Fibroblast of upper back skin (primary cell): ENCODE results near the gene MTOR.

Source experiments
- DNase-seq: peaks from one replicate; pipeline ENCODE4 v3.0.0-alpha.2; 2013

Gene MTOR

DNA sequence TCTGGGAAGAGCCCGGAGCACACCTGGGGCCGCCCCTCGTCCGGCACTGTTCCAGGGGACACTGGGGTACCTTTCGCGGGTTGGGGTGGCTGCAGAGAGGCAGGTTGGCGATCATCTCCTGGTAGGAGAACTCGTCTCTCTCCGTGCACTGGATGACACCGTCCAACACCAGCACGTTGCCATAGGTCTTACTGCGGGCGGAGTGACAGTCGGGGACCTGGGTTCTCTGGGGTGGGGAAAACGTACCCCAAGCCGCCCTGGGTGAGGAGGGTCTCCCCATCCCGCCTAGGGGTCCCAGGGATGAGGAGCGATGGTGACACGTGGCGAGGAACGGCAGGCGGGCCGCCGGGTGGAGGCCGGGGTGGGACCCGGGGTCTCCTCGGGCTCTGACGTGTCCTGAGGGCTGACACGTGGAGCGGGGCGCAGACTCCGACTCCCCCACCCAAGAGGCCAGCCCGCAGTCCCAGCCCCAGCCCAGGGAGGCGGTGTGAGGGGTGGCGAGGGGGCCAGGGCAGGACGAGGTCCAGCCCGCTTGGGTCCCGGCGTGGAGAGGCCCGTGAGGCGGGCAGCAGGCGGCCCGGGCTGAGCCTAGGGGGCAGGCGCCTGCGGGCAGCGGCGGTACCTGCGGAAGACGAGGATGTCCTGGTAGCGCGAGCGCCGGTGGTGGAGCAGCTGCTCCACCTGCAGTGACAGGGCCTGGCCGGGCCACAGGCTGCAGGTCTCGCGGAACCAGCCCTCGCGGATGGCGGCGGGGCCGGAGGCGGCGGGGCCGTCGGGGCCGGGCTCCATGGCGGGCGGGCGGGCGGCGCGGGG, 203.0 kb downstream of the MTOR start:
- DNase-seq, result no peak

DNA sequence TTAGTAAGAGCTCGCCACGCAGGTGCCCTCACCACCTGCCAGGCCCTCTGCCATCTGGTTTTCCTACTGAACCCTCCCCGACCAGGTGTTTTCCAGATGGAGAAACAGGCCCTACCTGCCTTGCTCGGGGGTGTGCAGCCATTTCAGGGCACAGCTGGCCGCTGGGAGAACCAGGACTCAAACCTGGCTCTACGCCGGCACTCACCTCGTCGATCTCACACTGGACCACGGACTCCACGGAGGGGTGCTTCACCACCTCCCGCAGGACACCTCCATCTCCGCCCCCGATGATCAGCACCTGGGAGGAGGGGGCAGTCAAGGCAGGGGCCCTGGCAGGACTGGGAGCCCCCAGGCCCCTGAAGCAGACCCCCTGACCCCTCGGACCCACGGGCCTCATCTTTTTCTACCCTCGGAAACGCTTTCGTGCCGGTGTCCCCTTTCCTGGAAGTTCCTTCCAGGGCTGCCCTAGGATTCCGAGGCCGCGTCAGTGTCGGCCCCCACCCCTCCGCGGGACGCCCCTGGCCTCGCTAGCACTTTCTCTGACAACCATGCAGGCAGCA, 203.7 kb downstream of the MTOR start:
- no peak for DNase-seq

DNA sequence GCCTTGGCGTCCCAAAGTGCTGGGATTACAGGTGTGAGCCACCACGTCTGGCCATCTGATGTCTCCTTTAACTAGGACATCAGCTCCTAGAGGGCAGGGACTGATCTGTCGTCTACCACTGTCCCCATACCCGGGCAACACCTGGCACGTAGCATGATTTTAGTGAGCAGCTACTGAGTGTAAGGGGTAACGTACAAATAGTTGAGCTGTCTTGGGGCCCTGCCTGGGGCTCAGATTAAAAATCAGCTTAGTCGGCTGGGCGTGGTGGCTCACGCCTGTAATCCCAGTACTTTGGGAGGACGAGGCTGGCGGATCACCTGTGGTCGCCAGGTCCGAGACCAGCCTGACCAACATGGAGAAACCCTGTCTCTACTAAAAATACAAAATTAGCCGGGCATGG, 204.3 kb downstream of the MTOR start:
- no peak for DNase-seq

DNA sequence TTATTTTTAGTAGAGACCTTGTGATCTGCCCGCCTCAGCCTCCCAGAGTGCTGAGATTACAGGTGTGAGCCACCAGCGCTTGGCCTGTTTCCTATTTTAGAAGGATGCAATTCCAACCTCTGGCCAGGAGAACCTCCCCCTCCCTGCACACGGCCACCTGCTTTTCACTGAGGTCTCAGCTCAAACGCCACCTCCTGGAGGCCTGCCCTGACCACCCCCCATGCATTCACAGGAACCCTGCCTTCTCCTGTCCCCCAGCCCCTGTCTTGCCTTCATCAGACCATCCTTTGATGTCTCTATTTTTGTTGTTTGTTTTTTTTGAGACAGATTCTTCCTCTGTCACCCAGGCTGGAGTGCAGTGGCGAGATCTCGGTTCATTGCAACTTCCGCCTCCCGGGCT, 204.9 kb downstream of the MTOR start:
- DNase-seq, result no peak
